D721Med (cell line): Measurements from ENCODE around the gene OGDH.

ENCODE experiments used
- DNase-seq: peaks from one replicate; pipeline ENCODE4 v3.0.0; 2011; ENCODE audit warnings: low spot score; ENCODE audit not compliant: insufficient read length
- FAIRE-seq: peaks from 2 replicates; lab custom pipeline; 2011; peaks lifted over from hg19 to GRCh38; lab: Jason Lieb, UNC
- TF ChIP-seq, protein P1 (sequence below): IDR thresholded peaks from 2 replicates; pipeline ENCODE4 v1.5.1; 2012; ENCODE audit warnings: mild to moderate bottlenecking, control low read depth; ENCODE audit not compliant: insufficient read depth; ENCODE audit errors: missing control alignments

OGDH gene

DNA sequence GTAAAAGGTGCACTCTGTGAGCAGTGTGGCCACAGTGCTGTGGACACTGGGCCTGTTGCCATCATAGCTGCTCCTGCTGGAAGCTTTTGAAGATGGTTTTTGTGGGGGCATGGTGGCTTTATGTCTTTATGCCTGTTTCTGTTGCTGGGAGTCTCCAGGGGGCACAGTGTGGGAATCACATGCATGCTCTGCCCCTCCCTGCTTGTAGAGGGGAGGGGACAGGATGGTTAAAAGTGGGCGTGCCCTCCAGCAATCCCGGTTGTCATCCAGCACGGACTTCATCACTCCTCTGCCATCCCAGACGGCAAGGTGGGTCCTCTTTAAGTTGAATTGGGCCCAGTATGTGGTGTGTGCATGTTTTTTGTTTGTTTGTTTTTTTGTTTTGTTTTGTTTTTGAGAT lies 20.2 kb downstream of the OGDH start:
- TF ChIP-seq, protein P1, sequence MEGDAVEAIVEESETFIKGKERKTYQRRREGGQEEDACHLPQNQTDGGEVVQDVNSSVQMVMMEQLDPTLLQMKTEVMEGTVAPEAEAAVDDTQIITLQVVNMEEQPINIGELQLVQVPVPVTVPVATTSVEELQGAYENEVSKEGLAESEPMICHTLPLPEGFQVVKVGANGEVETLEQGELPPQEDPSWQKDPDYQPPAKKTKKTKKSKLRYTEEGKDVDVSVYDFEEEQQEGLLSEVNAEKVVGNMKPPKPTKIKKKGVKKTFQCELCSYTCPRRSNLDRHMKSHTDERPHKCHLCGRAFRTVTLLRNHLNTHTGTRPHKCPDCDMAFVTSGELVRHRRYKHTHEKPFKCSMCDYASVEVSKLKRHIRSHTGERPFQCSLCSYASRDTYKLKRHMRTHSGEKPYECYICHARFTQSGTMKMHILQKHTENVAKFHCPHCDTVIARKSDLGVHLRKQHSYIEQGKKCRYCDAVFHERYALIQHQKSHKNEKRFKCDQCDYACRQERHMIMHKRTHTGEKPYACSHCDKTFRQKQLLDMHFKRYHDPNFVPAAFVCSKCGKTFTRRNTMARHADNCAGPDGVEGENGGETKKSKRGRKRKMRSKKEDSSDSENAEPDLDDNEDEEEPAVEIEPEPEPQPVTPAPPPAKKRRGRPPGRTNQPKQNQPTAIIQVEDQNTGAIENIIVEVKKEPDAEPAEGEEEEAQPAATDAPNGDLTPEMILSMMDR: no peak
- FAIRE-seq (no peak), DNase-seq (no peak)

DNA sequence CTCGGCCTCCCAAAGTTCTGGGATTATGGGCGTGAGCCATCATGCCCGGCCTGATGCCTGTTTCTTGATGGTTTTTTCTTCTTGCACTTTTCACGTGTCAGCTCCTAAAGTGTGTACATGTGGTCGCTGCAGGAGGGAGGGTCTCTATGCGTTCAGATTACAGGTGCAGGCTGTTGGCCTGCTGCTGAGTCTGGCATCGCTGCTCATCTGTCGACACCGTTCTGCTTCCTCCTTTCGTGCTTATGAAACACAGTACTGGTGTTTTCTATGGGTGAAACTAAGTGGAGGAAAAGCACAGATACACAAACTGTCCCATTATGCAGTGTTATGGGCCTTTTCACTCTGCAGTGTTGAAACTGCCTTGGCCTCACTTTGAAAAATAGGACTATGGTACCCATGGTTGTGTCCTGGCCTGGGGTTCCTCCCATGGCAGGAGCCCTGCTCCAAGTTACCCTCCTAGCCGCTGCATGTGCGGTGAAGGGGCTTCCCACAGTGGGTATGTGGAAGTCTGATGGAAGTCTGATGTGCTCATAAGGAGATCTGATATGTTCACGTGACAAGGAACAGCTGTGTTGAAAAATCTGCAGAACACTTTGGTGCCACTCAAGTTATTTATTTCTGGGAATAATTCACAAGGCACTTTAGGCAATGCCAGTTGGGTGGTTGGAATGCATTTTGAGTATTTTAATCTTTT lies 23.5 kb downstream of the OGDH start:
- FAIRE-seq: no peak
- TF ChIP-seq, protein P1: no peak
- no peak for DNase-seq

GRCh38 chr7:44630792-44631457 lies 24.5 kb downstream of the OGDH start:
- FAIRE-seq (no peak), DNase-seq (no peak)
- TF ChIP-seq, protein P1: no peak

GRCh38 chr7:44631458-44632115 lies 25.2 kb downstream of the OGDH start:
- no peak for DNase-seq
- no peak for FAIRE-seq
- TF ChIP-seq, protein P1: no peak

- no peak for FAIRE-seq
- TF ChIP-seq, protein P1: no peak
Measured at GRCh38 chr7:44632196-44632595, 25.8 kb downstream of the OGDH start.

DNA sequence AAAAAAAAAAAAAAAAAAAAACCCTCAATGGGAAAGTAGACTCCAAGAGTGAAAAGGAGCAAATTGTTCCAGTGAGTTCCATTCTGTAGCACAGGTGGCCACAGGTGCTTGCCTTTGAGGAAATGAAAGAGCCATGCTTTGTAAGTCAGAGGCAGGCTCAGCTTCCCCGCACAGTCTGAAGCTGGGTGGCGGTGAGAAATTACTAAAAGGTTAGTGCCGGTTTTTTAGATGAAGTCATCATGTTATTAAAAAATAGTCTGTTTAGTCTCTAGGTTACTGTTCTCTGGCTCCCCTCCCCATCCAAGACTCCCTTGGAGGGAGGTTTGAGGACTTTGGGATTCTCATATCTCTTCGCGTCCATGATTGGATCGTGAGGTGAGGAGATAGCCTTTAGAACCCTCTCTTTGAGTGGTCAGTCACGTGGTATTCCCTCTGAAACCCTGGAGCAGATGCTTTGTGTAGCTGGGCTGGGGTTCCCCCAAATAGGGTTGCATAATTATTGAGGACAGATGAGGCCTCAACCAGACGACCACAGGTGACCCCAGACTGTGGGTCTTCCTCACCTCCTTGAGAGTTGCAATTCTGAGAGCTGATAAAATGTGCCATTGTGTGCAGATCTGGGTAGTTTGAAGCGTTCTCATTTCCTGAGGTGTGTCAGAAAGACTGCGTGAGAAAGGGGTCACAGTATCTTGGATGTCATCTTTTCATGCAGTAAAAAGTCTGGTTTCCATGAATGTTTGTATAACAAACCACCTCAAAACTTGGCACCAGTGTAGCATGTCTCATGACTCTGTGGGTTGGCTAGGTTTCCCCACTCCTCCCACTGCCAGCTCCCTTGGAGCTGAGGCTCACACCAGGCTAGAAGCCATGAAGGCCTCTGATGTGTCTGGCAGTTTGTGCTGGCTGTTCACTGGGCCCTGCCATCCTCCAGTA lies 27.1 kb downstream of the OGDH start:
- FAIRE-seq: no peak
- TF ChIP-seq, protein P1: no peak
- DNase-seq: no peak

More at GRCh38 chr7:44632196-44632595, 25.8 kb downstream of the OGDH start:
- no peak for DNase-seq
